Liver (tissue), 9 donors: Measurements from ENCODE around the gene RNFT1. TPM values are rescaled to one million over a fixed set of nuclear protein-coding genes. Genes with fewer than 3 reads are reported as not detected.
A peak's percentile ranks its signal among the peaks of the same experiment; 100 is the strongest.
"Not testable (repeated sequence)": the region's sequence is repeated elsewhere in the genome, so short reads cannot be mapped to it uniquely, and the experiment has no call there.

Experiments
- DNase-seq: peaks from one replicate; pipeline ENCODE4 v3.0.0-alpha.2; 2017; ENCODE audit warnings: low spot score
- H3K27ac ChIP-seq, 2 donors: one replicate each; pipeline ENCODE4 v1.7.0; 2013; ENCODE audit warnings: inconsistent platforms in 2 of 2, low read length in 2 of 2, control low read depth in 1 of 2, low read depth in 1 of 2, mild to moderate bottlenecking in 1 of 2
- H3K27me3 ChIP-seq, 4 donors: one replicate each; pipeline versions ENCODE4 v1.6.1 to v1.7.0; 2013; ENCODE audit warnings: low read length in 3 of 4, inconsistent platforms in 1 of 4, mild to moderate bottlenecking in 1 of 4, moderate library complexity in 1 of 4; ENCODE audit not compliant: control insufficient read depth in 4 of 4, insufficient read depth in 4 of 4
- H3K36me3 ChIP-seq, 4 donors: one replicate each; pipeline versions ENCODE4 v1.6.1 to v1.7.0; 2013; ENCODE audit warnings: low read length in 3 of 4, mild to moderate bottlenecking in 3 of 4, low read depth in 1 of 4, moderate library complexity in 1 of 4; ENCODE audit not compliant: control insufficient read depth in 4 of 4, insufficient read depth in 3 of 4
- H3K4me1 ChIP-seq, 4 donors: one replicate each; pipeline versions ENCODE4 v1.6.1 to v1.7.0; 2013; ENCODE audit warnings: low read length in 3 of 4, mild to moderate bottlenecking in 3 of 4, moderate library complexity in 1 of 4; ENCODE audit not compliant: control insufficient read depth in 4 of 4, insufficient read depth in 4 of 4
- H3K4me3 ChIP-seq, 3 donors: one replicate each; pipeline versions ENCODE4 v1.6.1 to v1.7.0; 2013; ENCODE audit warnings: low read length in 3 of 3, control low read depth in 1 of 3, low read depth in 1 of 3, mild to moderate bottlenecking in 1 of 3
- H3K9ac ChIP-seq, 2 donors: one replicate each; pipeline ENCODE4 v1.7.0; 2013; ENCODE audit warnings: low read length in 2 of 2, mild to moderate bottlenecking in 2 of 2, moderate library complexity in 2 of 2, control low read depth in 1 of 2, low read depth in 1 of 2
- H3K9me3 ChIP-seq, 4 donors: one replicate each; pipeline versions ENCODE4 v1.6.1 to v1.7.0; 2013; ENCODE audit warnings: low read length in 3 of 4; ENCODE audit not compliant: control insufficient read depth in 4 of 4
- ATF3 ChIP-seq: IDR thresholded peaks from 2 replicates; pipeline ENCODE4 v1.6.1; 2016; ENCODE audit warnings: antibody characterized with exemption
- CTCF ChIP-seq: fragments of 150-350 bp; IDR thresholded peaks from 2 replicates; pipeline ENCODE4 v1.5.1; 2017; ENCODE audit warnings: improper control_type of control experiment, low read depth, low read length; ENCODE audit not compliant: missing input control
- EGR1 ChIP-seq, 2 donors: IDR thresholded peaks; 2 replicates each; pipeline ENCODE4 v1.6.1; 2016 to 2018; ENCODE audit warnings: antibody characterized with exemption in 2 of 2, low read depth in 2 of 2
- GABPA ChIP-seq, 2 donors: IDR thresholded peaks in 1 of 2; conservative IDR thresholded peaks in 1 of 2; 2 replicates each; pipeline ENCODE4 v1.6.1; 2016; ENCODE audit warnings: antibody characterized with exemption in 2 of 2, mild to moderate bottlenecking in 1 of 2, moderate library complexity in 1 of 2
- HNF4A ChIP-seq, 2 donors: conservative IDR thresholded peaks; 2 replicates each; pipeline ENCODE4 v1.6.1; 2016; ENCODE audit warnings: antibody characterized with exemption in 2 of 2, mild to moderate bottlenecking in 2 of 2
- HNF4G ChIP-seq: IDR thresholded peaks from 2 replicates; pipeline ENCODE4 v1.6.1; 2016; ENCODE audit warnings: antibody characterized with exemption
- JUND ChIP-seq, 2 donors: IDR thresholded peaks; 2 replicates each; pipeline ENCODE4 v1.6.1; 2016; ENCODE audit warnings: antibody characterized with exemption in 2 of 2
- NR2F2 ChIP-seq: IDR thresholded peaks from 2 replicates; pipeline ENCODE4 v1.6.1; 2016; ENCODE audit warnings: antibody characterized with exemption
- RAD21 ChIP-seq, 2 donors: IDR thresholded peaks; 2 replicates each; pipeline ENCODE4 v1.6.1; 2016; ENCODE audit warnings: antibody characterized with exemption in 2 of 2, mild to moderate bottlenecking in 2 of 2
- REST ChIP-seq: IDR thresholded peaks from 2 replicates; pipeline ENCODE4 v1.6.1; 2016; ENCODE audit warnings: antibody characterized with exemption, mild to moderate bottlenecking
- RXRA ChIP-seq, 2 donors: IDR thresholded peaks; 2 replicates each; pipeline ENCODE4 v1.6.1; 2017 to 2018; ENCODE audit warnings: antibody characterized with exemption in 2 of 2, mild to moderate bottlenecking in 1 of 2
- SP1 ChIP-seq: IDR thresholded peaks from 2 replicates; pipeline ENCODE4 v1.6.1; 2018; ENCODE audit warnings: antibody characterized with exemption, mild to moderate bottlenecking
- TAF1 ChIP-seq: conservative IDR thresholded peaks from 2 replicates; pipeline ENCODE4 v1.6.1; 2016; ENCODE audit warnings: antibody characterized with exemption, mild to moderate bottlenecking
- YY1 ChIP-seq: IDR thresholded peaks from 2 replicates; pipeline ENCODE4 v1.6.1; 2016; ENCODE audit warnings: antibody characterized with exemption, mild to moderate bottlenecking
- WGBS: extraction: QIAGEN DNeasy Blood & Tissue Kit; methylation state at CpG from one replicate; pipeline ENCODE4 v1.1.7; 2013; 5-methylcytosine and 5-hydroxymethylcytosine counted together
- polyA plus RNA-seq, 2 donors: library from polyadenylated mRNA; stranded (reverse) in 1 of 2; unstranded in 1 of 2; fragments of 200-250 nt in 1 of 2; fragments of >200 nt in 1 of 2; fragmentation: Nextera tagmentation in 1 of 2; extraction: Ambion mirVana in 1 of 2; gene quantifications; one replicate each; pipeline versions ENCODE4 v1.2.1 to v1.2.3, GENCODE V29; 2013 to 2015
- total RNA-seq, 2 donors: library from RNA; depleted of rRNA; stranded (reverse); fragments of >200 nt; gene quantifications; one replicate each; pipeline ENCODE4 v1.2.3, GENCODE V29; 2014
- donor health status: healthy.
- donor health status: healthy.
- donor health status: healthy.
- donor health status: healthy.
- donor health status: healthy.

Gene RNFT1
- 10 to 100 TPM; 20.1 to 33.5 TPM for total RNA-seq
- polyA plus RNA-seq, result 10 to 100 TPM; 17.3 to 20.6 TPM

GRCh38 chr17:59964482-59965328, at the start of gene RNFT1:
Gene RNFT1 (minus strand): TSS chr17:59964740. CDS start chr17:59964663, 77 bp downstream.
- TF ChIP-seq RAD21 (IDR thresholded peaks at IDR 0.05), result no peak
- TF ChIP-seq REST, result peak; percentile 55
- TF ChIP-seq NR2F2, result peak; percentile 61
- TF ChIP-seq YY1, result peak; percentile 9
- TF ChIP-seq JUND (IDR thresholded peaks at IDR 0.05), result peak in 1 of 2 donors; percentile 28
- TF ChIP-seq HNF4A (conservative IDR thresholded peaks at IDR 0.05), result peak; percentile 20 to 36
- TF ChIP-seq SP1, result peak; percentile 92
- peak in 1 of 2 donors; percentile 80 for TF ChIP-seq EGR1 (IDR thresholded peaks at IDR 0.05; ENCODE audit: low read depth in 2 of 2)
- TF ChIP-seq GABPA (IDR thresholded peaks at IDR 0.05 in 1 of 2, conservative IDR thresholded peaks at IDR 0.05 in 1 of 2), result no peak
- peak; percentile 79 to 86 for TF ChIP-seq RXRA (IDR thresholded peaks at IDR 0.05)
- TF ChIP-seq CTCF, result peak; percentile 7
- TF ChIP-seq HNF4G, result no peak
- TF ChIP-seq ATF3, result no peak
- TF ChIP-seq TAF1, result peak; percentile 69
- 1% methylated on average over 67 of the region's 67 CpGs for WGBS
- peaks cover 0 to 6% (median 2%) of the 10 kb centered on the region in 4 donors for H3K36me3 ChIP-seq
- peak within 1 kb of the TSS; percentile 97 to 99 for H3K27ac ChIP-seq
- H3K27me3 ChIP-seq, result no peaks in the 10 kb centered on the region
- peaks cover 2 to 15% (median 9%) of the 10 kb centered on the region in 4 donors for H3K4me1 ChIP-seq
- peak within 1 kb of the TSS; percentile 79 to 95 for H3K9ac ChIP-seq
- peak within 1 kb of the TSS; percentile 82 to 95 (median 90) for H3K4me3 ChIP-seq
- no peaks in the 10 kb centered on the region for H3K9me3 ChIP-seq
- DNase-seq, result peak; percentile 94

- H3K9me3 ChIP-seq, H3K4me1 ChIP-seq, H3K9ac ChIP-seq, H3K4me3 ChIP-seq, H3K36me3 ChIP-seq, DNase-seq, H3K27me3 ChIP-seq, H3K27ac ChIP-seq: not testable (repeated sequence)
- WGBS, result 89% methylated on average over 6 of the region's 13 CpGs
Observed at GRCh38 chr17:60009326-60009725, 44.8 kb upstream of the RNFT1 start.

- H3K4me1 ChIP-seq, H3K27ac ChIP-seq, H3K36me3 ChIP-seq, H3K4me3 ChIP-seq, H3K27me3 ChIP-seq, H3K9ac ChIP-seq, H3K9me3 ChIP-seq, DNase-seq: not testable (repeated sequence)
- WGBS, result 84% methylated on average over 8 of the region's 16 CpGs
Observed at GRCh38 chr17:60008377-60008776, 43.8 kb upstream of the RNFT1 start.
